Transverse colon (tissue), 4 donors: Measurements from ENCODE around the gene KRT28. TPM values are rescaled to one million over a fixed set of nuclear protein-coding genes. Genes with fewer than 3 reads are reported as not detected.
"Not testable (repeated sequence)": the region's sequence is repeated elsewhere in the genome, so short reads cannot be mapped to it uniquely, and the experiment has no call there.

ENCODE experiments used
- DNase-seq: peaks from one replicate; pipeline ENCODE4 v3.0.0-alpha.2; 2019
- H3K27ac ChIP-seq, 4 donors: fragments of 200-600 bp; sonication (generic); 2 replicates each; pipeline ENCODE4 v1.5.1; 2016 to 2018; ENCODE audit warnings: inconsistent platforms in 4 of 4
- H3K27me3 ChIP-seq: fragments of 200-600 bp; sonication (generic); 2 replicates; pipeline ENCODE4 v1.5.1; 2017; ENCODE audit warnings: inconsistent platforms
- H3K36me3 ChIP-seq, 4 donors: fragments of 200-600 bp; sonication (generic); 2 replicates each; pipeline ENCODE4 v1.5.1; 2017 to 2019; ENCODE audit warnings: inconsistent platforms in 4 of 4
- H3K4me1 ChIP-seq, 4 donors: fragments of 200-600 bp; sonication (generic); 2 replicates each; pipeline ENCODE4 v1.5.1; 2017 to 2020; ENCODE audit warnings: inconsistent platforms in 4 of 4
- H3K4me3 ChIP-seq, 4 donors: fragments of 200-600 bp; sonication (generic); 1 replicate in 1 of 4; 2 replicates in 3 of 4; pipeline versions ENCODE4 v1.5.1 to v1.6.1; 2017 to 2019; ENCODE audit warnings: inconsistent platforms in 4 of 4
- H3K9me3 ChIP-seq, 2 donors: fragments of 200-600 bp; sonication (generic); 2 replicates each; pipeline ENCODE4 v1.5.1; 2017 to 2019; ENCODE audit warnings: inconsistent platforms in 2 of 2
- CTCF ChIP-seq, 5 experiments: fragments of 200-600 bp in 3 of 5; fragments of 450-650 bp in 2 of 5; sonication (generic) in 3 of 5; IDR thresholded peaks; 1 replicate in 2 of 5; 2 replicates in 3 of 5; pipeline ENCODE4 v1.5.1; 2016 to 2017; ENCODE audit warnings: antibody characterized with exemption in 5 of 5, inconsistent platforms in 3 of 5, mild to moderate bottlenecking in 2 of 5, moderate library complexity in 1 of 5
- EP300 ChIP-seq: sonication (generic); formaldehyde crosslinking; IDR thresholded peaks from one replicate; pipeline ENCODE4 v1.6.1; 2017; ENCODE audit warnings: antibody characterized with exemption, low read depth
- POLR2A ChIP-seq: fragments of 450-650 bp; IDR thresholded peaks from one replicate; pipeline ENCODE4 v1.6.1; 2016; ENCODE audit warnings: antibody characterized with exemption, mild to moderate bottlenecking, moderate library complexity
- POLR2AphosphoS5 ChIP-seq, 3 donors: sonication (generic); formaldehyde crosslinking; IDR thresholded peaks; one replicate each; pipeline ENCODE4 v1.6.1; 2016; ENCODE audit warnings: antibody characterized with exemption in 3 of 3
- WGBS, 2 donors: methylation state at CpG; one replicate each; pipeline ENCODE4 v1.1.5; 2018; ENCODE audit warnings: low coverage in 1 of 2; 5-methylcytosine and 5-hydroxymethylcytosine counted together
- in situ Hi-C, 4 donors: fragments of 200-750 bp; cut with MboI; loops; one replicate each; pipeline versions ENCODE4 v1.15.0 to v1.15.1; 2017; ENCODE audit warnings: low sequenced_read_pairs in 3 of 4, low pct_ligation_motif_present in 1 of 4, low pct_unique_long_range_greater_than_20kb in 1 of 4
- intact Hi-C: fragments of 100-400 bp; cut with DNase I; formaldehyde crosslinking; loops from one replicate; pipeline ENCODE4 v1.15.1; 2023; ENCODE audit warnings: low total_unique reads
- total RNA-seq, 4 donors: library from RNA; depleted of rRNA; stranded (reverse); fragments of >200 nt; gene quantifications; one replicate each; pipeline ENCODE4 v1.1.0, GENCODE V29; 2016

The KRT28 gene
- total RNA-seq, 4 donors from 2014 or later, result not detected

DNA sequence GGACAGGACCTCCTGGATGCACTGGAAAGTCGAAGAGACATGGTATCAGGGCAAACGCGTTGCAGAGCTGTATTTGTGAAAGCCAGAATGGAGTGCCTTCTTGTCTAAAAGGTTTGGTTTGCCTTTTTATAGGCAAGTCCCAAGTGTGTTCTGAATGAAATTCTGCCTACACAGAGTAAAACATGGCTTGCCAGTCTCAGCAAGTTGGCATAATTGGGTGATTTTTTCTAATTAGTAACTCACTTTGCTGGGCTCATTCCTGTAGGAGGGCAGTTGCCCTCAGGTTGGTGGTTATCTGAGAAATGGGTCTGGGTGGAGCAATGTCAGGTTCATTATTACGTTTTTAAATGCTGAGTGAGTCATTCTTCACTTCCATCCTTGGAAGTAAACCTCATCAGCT, 44.5 kb downstream of the KRT28 start, which contains the start of gene KRT25:
Gene KRT25 (minus strand): TSS at position 101 of the 400 bp plus-strand sequence. CDS start 60 bp downstream, at position 41.
- no peak for DNase-seq
- TF ChIP-seq POLR2A, result no peak
- TF ChIP-seq EP300, result no peak
- TF ChIP-seq POLR2AphosphoS5 (IDR thresholded peaks at IDR 0.05), result no peak
- no peak for TF ChIP-seq CTCF (IDR thresholded peaks at IDR 0.05)
- Histone ChIP-seq H3K27ac (no peak within 1 kb of the TSS), H3K9me3 (peaks cover 4 to 5% of the 10 kb centered on the region in 2 donors), H3K36me3 (no peaks in the 10 kb centered on the region), H3K4me3 (no peak within 1 kb of the TSS), H3K4me1 (no peaks in the 10 kb centered on the region), H3K27me3 (peaks cover 28% of the 10 kb centered on the region)
- in situ Hi-C loops (no loop called here), intact Hi-C loops (no loop called here)
- 29 to 69% methylated on average over 1 to 4 of the region's 4 CpGs for WGBS, 2 donors

GRCh38 chr17:40753804-40754203, 46.0 kb downstream of the KRT28 start:
- in situ Hi-C loops (no loop called here), intact Hi-C loops (no loop called here)
- H3K36me3 ChIP-seq, result no peaks in the 10 kb centered on the region
- peaks cover 22% of the 10 kb centered on the region for H3K27me3 ChIP-seq
- 88 to 90% methylated on average over 3 of the region's 3 CpGs for WGBS, 2 donors
- no peak for DNase-seq
- H3K4me1 ChIP-seq, result no peaks in the 10 kb centered on the region
- no peak overlapping the region for H3K4me3 ChIP-seq
- H3K9me3 ChIP-seq, result no peaks in the 10 kb centered on the region
- TF ChIP-seq POLR2A (no peak), CTCF (IDR thresholded peaks at IDR 0.05) (no peak), POLR2AphosphoS5 (IDR thresholded peaks at IDR 0.05) (no peak), EP300 (no peak)
- H3K27ac ChIP-seq, result no peak overlapping the region

- in situ Hi-C loops (no loop called here), intact Hi-C loops (no loop called here)
- no peaks in the 10 kb centered on the region for H3K4me1 ChIP-seq
- H3K4me3 ChIP-seq, result no peak overlapping the region
- H3K9me3 ChIP-seq, result no peaks in the 10 kb centered on the region
- no peaks in the 10 kb centered on the region for H3K36me3 ChIP-seq
- no peak overlapping the region for H3K27ac ChIP-seq
- no peak for DNase-seq
- 84% methylated on average over 14 of the region's 14 CpGs; no CpG with 5 or more reads in 1 of the 2 donors for WGBS, 2 donors
- peaks cover 18% of the 10 kb centered on the region for H3K27me3 ChIP-seq
- no peak for TF ChIP-seq CTCF (IDR thresholded peaks at IDR 0.05)
- no peak for TF ChIP-seq POLR2AphosphoS5 (IDR thresholded peaks at IDR 0.05)
- no peak for TF ChIP-seq EP300
- no peak for TF ChIP-seq POLR2A
These were observed 48.7 kb downstream of the KRT28 start for GRCh38 chr17:40751065-40751464.

GRCh38 chr17:40750391-40750790, 49.4 kb downstream of the KRT28 start:
- Histone ChIP-seq H3K9me3 (no peaks in the 10 kb centered on the region), H3K4me3 (no peak overlapping the region), H3K27me3 (peaks cover 18% of the 10 kb centered on the region), H3K36me3 (no peaks in the 10 kb centered on the region), H3K4me1 (no peaks in the 10 kb centered on the region), H3K27ac (no peak overlapping the region)
- no peak for DNase-seq
- intact Hi-C loops (no loop called here), in situ Hi-C loops (no loop called here)
- no peak for TF ChIP-seq POLR2A
- no peak for TF ChIP-seq POLR2AphosphoS5 (IDR thresholded peaks at IDR 0.05)
- no peak for TF ChIP-seq EP300
- WGBS, 2 donors, result 83 to 100% methylated on average over 1 to 6 of the region's 6 CpGs

DNA sequence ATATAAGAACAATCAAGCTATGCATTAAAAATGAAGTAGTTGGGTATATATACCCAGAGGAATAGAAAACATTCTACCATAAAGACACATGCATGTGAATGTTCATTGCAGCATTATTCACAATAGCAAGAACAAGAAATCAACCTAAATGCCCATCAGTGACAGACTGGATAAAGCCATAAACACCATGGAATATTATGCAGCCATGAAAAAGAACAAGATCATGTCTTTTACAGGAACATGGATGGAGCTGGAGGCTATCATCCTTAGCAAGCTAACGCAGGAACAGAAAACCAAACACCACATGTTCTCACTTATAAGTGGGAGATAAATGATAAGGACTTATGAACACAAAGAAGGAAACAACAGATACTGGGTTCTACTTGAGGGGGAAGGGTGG, 51.1 kb downstream of the KRT28 start:
- H3K4me3 ChIP-seq, H3K9me3 ChIP-seq, intact Hi-C loops, DNase-seq, H3K27ac ChIP-seq, H3K4me1 ChIP-seq, H3K36me3 ChIP-seq, in situ Hi-C loops: not testable (repeated sequence)
- WGBS, 2 donors, result 78 to 83% methylated on average over 1 of the region's 1 CpG
- peaks cover 24% of the 10 kb centered on the region for H3K27me3 ChIP-seq

Other genes with a start within 250 kb of the KRT28 start
- 1 to 10 TPM in 2 of 4 donors, under 1 TPM in 1, not detected in 1; 0.14 to 5.4 (median 4.9) TPM for gene CCR7, start 234.5 kb downstream of the KRT28 start, total RNA-seq
- 10 to 100 TPM; 43.0 to 87.2 (median 61.6) TPM for gene SMARCE1, start 152.1 kb downstream of the KRT28 start, total RNA-seq
- under 1 TPM in 2 of 4 donors, not detected in 2; 0.27 to 0.48 TPM for gene KRT222, start 134.8 kb downstream of the KRT28 start, total RNA-seq
- gene KRT24, start 96.2 kb downstream of the KRT28 start, total RNA-seq, result 10 to 100 TPM in 1 of 4 donors, 1 to 10 TPM in 1, under 1 TPM in 1, not detected in 1; 0.64 to 13.5 (median 4.9) TPM
- not detected for gene KRT25, start 44.6 kb downstream of the KRT28 start, total RNA-seq
- gene KRT26, start 27.8 kb downstream of the KRT28 start, total RNA-seq, result not detected
- 1 to 10 TPM in 1 of 4 donors, not detected in 3; 1.1 TPM for gene KRT27, start 17.4 kb downstream of the KRT28 start, total RNA-seq
- gene KRT10, start 22.7 kb upstream of the KRT28 start, total RNA-seq, result 10 to 100 TPM in 2 of 4 donors, 1 to 10 TPM in 1, not detected in 1; 2.2 to 12.7 (median 11.7) TPM
- 10 to 100 TPM in 1 of 4 donors, 1 to 10 TPM in 1, under 1 TPM in 1, not detected in 1; 0.40 to 20.0 (median 3.8) TPM for gene KRT12, start 67.3 kb upstream of the KRT28 start, total RNA-seq
- 100 to 1,000 TPM; 207 to 797 (median 735) TPM for gene KRT20, start 85.3 kb upstream of the KRT28 start, total RNA-seq
- gene KRT23, start 137.7 kb upstream of the KRT28 start, total RNA-seq, result 1 to 10 TPM in 2 of 4 donors, not detected in 2; 1.1 to 2.5 TPM
- not detected for gene KRT39, start 167.0 kb upstream of the KRT28 start, total RNA-seq
- under 1 TPM in 1 of 4 donors, not detected in 3; 0.48 TPM for gene KRT40, start 184.4 kb upstream of the KRT28 start, total RNA-seq
- not detected for gene KRTAP3-3, start 194.2 kb upstream of the KRT28 start, total RNA-seq
- gene KRTAP3-2, start 199.9 kb upstream of the KRT28 start, total RNA-seq, result not detected
- gene KRTAP3-1, start 209.2 kb upstream of the KRT28 start, total RNA-seq, result not detected
- not detected for gene KRTAP1-5, start 227.2 kb upstream of the KRT28 start, total RNA-seq
- not detected for gene KRTAP1-4, start 230.2 kb upstream of the KRT28 start, total RNA-seq
- not detected for gene KRTAP1-3, start 234.9 kb upstream of the KRT28 start, total RNA-seq
- gene KRTAP1-1, start 241.5 kb upstream of the KRT28 start, total RNA-seq, result not detected
- gene KRTAP2-1, start 247.4 kb upstream of the KRT28 start, total RNA-seq, result not detected